ENCODE data around the gene PRKAG2. TPM values are rescaled to one million over a fixed set of nuclear protein-coding genes. Genes with fewer than 3 reads are reported as not detected.

Gene PRKAG2
- total and polyA plus RNA-seq, 2 experiments from 2014 or later = 9.1 to 14.9 TPM

DNA sequence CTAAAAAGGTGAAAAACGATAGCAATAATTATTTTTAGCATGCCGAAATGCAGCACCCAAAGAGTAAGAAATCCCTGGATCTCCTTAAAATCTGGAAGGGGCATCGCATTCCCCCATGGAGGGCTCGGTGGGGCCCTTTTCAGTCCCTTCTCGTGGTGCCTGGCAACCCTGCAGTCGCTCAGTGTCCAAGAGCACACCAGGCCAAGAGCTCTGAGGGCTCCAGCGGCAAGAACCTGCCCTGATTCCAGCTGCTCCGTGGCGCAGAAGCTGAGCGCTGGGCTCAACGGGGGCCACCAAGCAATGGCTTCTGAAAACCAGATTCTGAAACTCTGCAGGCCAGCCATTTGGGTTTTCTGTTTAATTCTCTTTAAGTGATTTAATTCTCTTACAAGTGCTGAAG lies 131.2 kb downstream of the PRKAG2 start (continued):
- TF ChIP-seq, protein P1, sequence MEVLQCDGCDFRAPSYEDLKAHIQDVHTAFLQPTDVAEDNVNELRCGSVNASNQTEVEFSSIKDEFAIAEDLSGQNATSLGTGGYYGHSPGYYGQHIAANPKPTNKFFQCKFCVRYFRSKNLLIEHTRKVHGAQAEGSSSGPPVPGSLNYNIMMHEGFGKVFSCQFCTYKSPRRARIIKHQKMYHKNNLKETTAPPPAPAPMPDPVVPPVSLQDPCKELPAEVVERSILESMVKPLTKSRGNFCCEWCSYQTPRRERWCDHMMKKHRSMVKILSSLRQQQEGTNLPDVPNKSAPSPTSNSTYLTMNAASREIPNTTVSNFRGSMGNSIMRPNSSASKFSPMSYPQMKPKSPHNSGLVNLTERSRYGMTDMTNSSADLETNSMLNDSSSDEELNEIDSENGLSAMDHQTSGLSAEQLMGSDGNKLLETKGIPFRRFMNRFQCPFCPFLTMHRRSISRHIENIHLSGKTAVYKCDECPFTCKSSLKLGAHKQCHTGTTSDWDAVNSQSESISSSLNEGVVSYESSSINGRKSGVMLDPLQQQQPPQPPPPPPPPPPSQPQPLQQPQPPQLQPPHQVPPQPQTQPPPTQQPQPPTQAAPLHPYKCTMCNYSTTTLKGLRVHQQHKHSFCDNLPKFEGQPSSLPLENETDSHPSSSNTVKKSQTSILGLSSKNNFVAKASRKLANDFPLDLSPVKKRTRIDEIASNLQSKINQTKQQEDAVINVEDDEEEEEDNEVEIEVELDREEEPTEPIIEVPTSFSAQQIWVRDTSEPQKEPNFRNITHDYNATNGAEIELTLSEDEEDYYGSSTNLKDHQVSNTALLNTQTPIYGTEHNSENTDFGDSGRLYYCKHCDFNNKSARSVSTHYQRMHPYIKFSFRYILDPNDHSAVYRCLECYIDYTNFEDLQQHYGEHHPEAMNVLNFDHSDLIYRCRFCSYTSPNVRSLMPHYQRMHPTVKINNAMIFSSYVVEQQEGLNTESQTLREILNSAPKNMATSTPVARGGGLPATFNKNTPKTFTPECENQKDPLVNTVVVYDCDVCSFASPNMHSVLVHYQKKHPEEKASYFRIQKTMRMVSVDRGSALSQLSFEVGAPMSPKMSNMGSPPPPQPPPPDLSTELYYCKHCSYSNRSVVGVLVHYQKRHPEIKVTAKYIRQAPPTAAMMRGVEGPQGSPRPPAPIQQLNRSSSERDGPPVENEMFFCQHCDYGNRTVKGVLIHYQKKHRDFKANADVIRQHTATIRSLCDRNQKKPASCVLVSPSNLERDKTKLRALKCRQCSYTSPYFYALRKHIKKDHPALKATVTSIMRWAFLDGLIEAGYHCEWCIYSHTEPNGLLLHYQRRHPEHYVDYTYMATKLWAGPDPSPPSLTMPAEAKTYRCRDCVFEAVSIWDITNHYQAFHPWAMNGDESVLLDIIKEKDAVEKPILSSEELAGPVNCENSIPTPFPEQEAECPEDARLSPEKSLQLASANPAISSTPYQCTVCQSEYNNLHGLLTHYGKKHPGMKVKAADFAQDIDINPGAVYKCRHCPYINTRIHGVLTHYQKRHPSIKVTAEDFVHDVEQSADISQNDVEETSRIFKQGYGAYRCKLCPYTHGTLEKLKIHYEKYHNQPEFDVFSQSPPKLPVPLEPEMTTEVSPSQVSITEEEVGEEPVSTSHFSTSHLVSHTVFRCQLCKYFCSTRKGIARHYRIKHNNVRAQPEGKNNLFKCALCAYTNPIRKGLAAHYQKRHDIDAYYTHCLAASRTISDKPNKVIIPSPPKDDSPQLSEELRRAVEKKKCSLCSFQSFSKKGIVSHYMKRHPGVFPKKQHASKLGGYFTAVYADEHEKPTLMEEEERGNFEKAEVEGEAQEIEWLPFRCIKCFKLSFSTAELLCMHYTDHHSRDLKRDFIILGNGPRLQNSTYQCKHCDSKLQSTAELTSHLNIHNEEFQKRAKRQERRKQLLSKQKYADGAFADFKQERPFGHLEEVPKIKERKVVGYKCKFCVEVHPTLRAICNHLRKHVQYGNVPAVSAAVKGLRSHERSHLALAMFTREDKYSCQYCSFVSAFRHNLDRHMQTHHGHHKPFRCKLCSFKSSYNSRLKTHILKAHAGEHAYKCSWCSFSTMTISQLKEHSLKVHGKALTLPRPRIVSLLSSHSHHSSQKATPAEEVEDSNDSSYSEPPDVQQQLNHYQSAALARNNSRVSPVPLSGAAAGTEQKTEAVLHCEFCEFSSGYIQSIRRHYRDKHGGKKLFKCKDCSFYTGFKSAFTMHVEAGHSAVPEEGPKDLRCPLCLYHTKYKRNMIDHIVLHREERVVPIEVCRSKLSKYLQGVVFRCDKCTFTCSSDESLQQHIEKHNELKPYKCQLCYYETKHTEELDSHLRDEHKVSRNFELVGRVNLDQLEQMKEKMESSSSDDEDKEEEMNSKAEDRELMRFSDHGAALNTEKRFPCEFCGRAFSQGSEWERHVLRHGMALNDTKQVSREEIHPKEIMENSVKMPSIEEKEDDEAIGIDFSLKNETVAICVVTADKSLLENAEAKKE (CRISPR knock-in tag; IDR thresholded peaks at IDR 0.05) = no peak
- TF ChIP-seq JUNB (IDR thresholded peaks at IDR 0.05; ENCODE audit: unreplicated experiment) (no peak), NANOG (IDR thresholded peaks at IDR 0.05; ENCODE audit: borderline replicate concordance) (no peak), CREB1 (CRISPR knock-in tag; IDR thresholded peaks at IDR 0.05; ENCODE audit: low read depth) (no peak), REST (IDR thresholded peaks at IDR 0.05; ENCODE audit: unreplicated experiment) (no peak), EZH2 (IDR thresholded peaks at IDR 0.05; ENCODE audit: low read depth, unreplicated experiment) (no peak)
- TF ChIP-seq, protein P2, sequence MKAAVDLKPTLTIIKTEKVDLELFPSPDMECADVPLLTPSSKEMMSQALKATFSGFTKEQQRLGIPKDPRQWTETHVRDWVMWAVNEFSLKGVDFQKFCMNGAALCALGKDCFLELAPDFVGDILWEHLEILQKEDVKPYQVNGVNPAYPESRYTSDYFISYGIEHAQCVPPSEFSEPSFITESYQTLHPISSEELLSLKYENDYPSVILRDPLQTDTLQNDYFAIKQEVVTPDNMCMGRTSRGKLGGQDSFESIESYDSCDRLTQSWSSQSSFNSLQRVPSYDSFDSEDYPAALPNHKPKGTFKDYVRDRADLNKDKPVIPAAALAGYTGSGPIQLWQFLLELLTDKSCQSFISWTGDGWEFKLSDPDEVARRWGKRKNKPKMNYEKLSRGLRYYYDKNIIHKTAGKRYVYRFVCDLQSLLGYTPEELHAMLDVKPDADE (IDR thresholded peaks at IDR 0.05) = no peak
